HG02571 (cell line): Measurements from ENCODE around the gene SMYD3.
"Not testable (repeated sequence)": the region's sequence is repeated elsewhere in the genome, so short reads cannot be mapped to it uniquely, and the experiment has no call there.

ENCODE experiments used
- ATAC-seq: cut with Tn5 transposase; IDR thresholded peaks from one replicate; pipeline ENCODE4 v1.9.1; 2021; ENCODE audit warnings: mild to moderate bottlenecking, moderate library complexity; ENCODE audit not compliant: unreplicated experiment

SMYD3 gene

DNA sequence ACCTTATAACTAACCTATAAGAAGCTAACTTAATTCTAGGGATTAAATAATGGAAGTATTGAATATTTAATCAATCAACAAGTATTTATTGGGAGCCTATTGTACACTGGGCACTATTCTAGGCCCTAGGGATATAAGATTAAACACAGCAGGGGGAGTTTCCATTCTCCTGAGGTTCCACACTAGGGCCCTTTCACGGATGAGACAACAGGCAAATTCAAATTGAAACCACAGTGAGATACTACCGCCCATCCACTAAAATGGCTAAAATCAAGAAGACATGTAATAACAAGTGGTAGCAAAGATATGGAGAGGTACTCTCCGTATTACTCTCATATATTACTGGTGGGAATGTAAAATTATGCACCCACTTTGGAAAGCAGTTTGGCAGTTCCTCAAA lies 677.9 kb downstream of the SMYD3 start:
- ATAC-seq, result no peak

DNA sequence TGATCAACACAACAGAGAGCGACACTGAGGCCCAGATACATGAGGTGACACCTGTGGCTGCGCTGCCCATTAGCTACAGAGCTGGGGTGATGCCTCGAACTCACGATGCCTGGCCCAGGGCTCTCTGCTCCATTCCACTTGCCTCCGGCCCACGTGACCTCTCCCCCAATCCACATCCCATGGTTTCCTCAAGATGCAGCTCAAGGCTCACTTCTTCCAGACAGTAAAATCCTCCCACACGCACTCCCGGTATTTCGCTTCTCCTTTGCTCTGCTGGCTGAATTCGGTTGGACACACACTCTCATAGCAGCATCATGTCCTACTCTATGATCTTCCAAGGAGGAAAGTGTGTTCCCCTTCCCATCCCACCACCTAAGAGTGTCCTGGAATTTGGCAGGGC lies 679.8 kb downstream of the SMYD3 start:
- no peak for ATAC-seq

DNA sequence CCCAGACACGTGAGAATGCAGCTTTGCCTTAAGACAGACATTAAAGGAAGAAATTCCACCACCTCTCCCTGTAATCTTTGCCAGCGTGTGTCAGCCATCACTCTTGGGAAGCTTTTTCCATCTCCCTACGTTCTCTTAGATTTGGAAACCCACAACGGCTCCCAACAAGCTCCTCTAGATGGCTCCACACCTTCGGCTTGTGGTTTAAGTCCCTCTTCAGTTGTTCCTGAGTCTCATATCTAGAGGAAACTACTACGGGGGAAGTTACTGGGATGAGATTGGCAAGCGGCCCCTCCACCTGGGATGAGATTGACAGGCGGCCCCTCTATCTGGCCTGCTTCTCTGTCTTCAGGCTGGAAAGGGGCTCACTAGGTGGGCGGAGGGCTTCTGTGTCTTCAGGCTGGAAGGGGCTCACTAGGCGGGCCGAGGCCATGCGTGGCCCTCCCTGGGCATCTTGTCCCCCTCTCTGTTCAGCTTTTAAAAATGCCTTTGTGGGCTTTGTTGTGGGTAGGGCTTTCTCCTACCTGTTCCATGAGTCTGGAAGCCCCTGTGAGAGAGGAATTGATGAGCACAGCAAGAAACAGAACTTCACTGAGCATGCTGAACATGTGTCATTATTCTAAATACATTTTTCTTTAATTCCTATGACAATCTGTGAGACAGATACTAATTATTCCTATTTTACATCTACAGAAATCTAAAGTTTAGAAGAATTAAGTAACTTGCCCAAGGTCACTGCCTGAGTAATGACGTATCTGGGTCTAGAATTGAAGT lies 681.8 kb downstream of the SMYD3 start:
- ATAC-seq, result no peak

DNA sequence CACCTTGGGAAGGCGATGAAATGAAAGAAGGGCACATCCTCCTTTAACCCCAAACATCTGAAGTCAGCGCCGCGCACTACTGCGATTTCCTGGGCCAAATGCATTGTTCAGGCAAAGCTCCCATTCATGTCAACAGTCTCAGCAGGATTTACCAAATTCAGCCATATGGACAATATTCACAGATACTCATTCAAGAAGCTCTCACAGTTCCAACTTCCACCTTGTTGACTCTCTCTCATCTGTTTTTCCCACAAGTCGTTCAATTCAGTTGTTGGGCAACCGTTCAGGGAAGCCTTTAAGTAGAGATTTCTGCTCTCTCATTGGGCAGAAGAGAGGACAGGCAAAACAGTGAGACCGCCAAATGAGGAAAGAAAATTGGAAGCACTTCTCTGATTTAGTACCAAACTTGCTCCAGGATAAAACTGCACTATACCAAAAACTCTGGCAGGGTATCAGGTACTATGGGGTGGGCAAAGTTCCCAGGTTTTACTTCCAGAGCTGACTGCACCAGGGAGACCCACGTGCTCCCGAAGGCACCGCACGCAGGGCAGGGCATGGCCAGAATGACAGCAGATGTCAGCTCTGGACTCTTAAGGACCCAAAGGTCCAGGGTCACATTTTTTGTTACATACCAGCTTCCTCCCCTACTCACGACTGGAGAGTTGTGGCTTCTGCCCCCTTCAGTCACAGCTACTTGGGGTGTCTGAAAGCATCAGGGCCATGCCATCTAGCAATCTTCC lies 683.5 kb downstream of the SMYD3 start:
- ATAC-seq, result no peak

DNA sequence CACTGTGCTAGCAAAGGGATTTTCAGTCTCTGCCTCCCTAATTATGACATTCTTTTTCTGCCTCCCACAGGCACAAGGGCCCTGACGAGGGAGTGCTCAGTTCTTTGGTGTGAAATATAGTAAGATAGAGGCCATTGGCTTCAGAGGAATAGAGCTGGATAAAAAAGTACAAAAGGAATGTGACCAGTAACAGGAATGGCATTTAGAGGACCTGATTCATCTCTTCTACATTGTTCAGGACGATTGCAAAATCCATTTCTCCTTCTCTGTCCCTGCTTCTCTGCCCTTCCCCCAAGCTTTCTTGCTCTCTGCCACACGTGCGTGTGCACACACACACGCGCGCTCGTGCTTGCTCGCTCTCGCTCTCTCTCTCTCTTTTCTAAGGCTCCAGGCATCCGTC lies 684.1 kb downstream of the SMYD3 start:
- ATAC-seq, result no peak

DNA sequence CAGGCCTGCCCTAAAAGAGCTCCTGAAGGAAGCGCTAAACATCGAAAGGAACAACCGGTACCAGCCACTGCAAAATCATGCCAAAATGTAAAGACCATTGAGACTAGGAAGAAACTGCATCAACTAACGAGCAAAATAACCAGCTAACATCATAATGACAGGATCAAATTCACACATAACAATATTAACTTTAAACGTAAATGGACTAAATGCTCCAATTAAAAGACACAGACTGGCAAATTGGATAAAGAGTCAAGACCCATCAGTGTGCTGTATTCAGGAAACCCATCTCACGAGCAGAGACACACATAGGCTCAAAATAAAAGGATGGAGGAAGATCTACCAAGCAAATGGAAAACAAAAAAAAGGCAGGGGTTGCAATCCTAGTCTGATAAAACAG lies 688.7 kb downstream of the SMYD3 start:
- ATAC-seq, result not testable (repeated sequence)

DNA sequence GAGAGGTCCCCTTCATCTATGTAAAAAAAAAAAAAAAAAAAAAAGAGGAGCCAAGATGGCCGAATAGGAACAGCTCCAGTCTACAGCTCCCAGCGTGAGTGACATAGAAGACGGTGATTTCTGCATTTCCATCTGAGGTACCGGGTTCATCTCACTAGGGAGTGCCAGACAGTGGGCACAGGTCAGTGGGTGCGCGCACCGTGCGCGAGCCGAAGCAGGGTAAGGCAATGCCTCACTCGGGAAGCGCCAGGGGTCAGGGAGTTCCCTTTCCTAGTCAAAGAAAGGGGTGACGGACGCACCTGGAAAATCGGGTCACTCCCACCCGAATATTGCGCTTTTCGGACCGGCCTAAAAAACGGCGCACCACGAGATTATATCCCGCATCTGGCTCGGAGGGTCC lies 690.6 kb downstream of the SMYD3 start:
- ATAC-seq, result not testable (repeated sequence)

DNA sequence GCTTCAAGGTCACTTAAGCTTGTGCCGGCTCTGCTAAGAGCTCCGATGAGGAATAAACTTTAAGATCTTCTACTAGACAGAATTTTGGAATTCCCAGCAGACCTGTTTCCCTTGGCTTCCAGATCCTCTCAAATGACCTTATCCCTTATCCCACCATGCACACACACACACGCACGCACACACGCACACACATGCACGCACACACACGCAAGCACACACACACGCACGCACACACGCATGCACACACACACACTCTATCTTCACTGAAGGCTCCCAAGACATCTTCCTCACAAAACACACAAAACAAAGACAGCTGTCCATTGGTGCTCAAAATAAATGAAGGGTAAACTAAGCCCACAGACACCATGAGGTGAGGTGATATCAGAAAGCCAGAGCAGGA lies 692.4 kb downstream of the SMYD3 start:
- ATAC-seq, result no peak

DNA sequence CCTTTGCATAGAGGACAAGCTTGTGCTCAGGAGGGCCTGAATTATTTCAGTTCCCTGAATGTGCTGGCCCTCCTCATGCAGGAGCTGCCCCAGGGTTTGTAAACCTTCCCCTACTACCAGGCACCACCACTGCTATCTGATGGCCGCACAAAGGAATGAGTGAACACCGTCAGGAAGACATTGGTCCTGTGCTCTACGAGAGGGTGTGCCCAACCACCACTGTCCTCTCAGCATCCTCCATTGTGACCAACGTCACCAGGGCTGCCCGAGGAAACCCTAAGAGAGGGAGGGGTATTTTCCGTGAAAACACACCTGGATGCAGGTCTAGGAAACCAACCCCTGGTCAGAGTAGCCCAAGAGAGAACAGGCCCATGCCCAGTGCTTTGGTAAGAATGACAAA lies 694.8 kb downstream of the SMYD3 start:
- no peak for ATAC-seq

DNA sequence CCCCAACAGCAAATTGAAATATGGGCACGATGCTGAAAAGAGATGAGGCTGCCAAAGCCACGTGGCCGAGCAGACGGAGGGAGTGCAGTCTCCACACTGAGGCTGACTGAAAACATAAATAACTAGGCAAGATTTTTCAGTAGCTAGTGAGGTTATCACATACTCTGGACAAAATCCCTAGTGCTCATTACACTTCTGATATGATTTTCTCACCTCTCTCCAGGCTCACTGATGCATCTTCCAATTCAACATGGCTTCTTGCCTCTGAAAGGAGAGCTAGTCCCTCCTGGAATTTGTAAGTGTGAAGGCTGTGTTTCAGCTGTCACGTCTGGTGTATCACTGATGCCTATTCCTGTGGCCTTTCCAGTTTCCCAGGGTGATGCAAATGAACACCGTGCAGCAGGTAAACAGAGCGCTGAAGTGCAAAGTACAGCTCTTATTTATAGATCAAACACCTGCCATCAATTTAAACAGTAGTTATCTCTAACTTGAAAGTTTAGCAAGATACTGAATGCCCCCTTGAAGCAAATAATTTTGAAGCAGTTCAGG lies 696.2 kb downstream of the SMYD3 start:
- no peak for ATAC-seq

DNA sequence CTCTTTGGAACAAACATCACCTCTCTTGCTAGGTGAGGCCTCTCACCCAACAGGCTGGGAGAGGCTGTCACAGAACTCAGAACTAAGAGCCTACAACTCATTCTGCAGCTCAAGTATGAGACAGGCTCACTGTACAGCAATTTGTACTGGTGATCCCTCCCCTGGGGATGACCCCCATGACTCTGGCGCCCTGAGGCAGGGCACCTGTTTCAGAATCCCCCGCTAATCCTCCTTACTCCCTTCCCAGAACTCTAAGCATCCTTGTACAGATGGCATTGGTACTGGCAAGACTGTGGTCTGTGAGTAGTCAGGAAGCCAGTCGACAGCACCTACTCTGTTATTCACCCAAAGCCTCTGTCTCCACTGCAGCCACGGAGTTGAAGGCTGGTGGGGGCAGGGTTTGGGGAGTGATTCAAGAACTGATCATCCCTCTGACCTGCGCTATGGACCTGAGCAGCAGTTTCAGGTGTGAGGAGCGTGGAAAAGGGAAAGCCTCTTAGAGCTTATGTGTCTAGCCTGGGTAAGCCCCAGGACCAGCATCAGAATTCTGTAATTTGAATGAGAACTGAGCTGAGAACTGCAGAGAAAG lies 696.8 kb downstream of the SMYD3 start:
- no peak for ATAC-seq

DNA sequence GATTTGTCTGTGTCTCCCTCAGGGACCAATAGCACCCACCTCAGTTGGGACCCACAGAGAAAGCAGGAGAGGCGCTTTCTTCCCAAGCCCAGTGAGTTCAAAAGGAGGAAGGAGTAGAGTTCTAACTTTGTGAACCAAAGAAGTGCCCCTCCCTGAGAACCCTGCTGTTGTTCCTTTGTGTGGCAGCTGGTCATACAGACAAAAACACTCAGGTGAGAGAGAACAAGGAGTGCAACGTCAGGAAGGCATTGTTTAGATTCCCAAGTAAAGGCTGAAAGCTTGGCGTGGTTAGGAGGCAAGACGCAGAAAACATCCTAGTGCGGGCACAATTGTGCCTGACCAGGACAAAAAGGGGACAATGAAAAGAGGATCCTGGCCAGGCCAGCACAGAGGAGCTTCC lies 697.7 kb downstream of the SMYD3 start:
- no peak for ATAC-seq

DNA sequence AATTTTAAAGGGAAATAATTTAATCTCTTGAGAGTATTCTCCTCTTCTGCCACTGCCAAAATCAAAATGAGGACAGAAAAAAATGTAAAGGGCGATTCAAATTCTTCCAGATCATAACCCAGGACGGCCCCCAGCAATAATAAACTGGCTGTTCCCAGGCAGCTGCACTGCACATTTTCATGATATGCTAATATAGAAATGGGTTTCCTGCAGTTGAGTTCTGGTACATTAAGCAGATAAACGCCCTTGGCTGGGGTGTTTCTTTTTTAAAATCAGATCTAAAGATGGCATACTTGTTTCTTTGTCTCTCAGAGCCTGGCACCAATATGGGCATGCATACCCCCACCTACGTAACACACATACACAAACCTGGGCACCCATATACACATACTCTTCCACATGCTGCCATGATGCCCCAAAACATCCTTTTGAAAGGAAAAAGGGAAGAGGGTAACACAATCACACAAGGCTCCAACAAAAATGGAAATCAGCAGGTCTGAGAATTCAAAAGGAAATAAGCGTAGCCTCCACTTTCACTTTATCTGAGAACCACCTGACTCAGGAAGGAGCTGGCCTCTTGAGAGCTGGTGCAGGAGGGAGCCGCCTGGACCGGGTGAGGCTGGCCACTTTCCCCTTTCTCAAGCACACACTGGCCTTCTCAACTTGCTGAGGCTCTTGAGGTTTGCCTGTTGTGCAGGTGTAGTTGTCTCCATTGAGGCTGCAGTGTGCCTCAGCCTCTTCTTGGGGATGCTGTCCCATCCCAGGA lies 698.9 kb downstream of the SMYD3 start:
- no peak for ATAC-seq

DNA sequence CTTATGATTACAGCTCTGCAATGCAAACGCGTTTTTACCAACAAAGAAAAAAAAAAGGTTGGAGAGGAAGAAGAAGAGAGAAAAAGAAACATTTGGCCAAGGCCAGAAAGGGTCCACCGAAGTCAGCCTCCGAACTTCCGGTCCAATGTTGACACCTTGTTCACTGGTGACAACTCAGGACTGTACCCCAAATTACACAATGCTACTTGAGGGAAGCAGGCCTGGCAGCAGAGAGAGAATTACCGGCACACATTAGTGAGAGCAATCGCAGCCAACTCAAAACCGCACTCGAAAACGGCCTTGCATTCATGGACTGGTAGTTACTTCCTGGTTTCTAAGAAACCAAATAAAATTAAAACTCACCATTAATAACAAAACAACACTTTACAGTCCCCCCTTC lies 699.8 kb downstream of the SMYD3 start:
- ATAC-seq, result peak; percentile 60

DNA sequence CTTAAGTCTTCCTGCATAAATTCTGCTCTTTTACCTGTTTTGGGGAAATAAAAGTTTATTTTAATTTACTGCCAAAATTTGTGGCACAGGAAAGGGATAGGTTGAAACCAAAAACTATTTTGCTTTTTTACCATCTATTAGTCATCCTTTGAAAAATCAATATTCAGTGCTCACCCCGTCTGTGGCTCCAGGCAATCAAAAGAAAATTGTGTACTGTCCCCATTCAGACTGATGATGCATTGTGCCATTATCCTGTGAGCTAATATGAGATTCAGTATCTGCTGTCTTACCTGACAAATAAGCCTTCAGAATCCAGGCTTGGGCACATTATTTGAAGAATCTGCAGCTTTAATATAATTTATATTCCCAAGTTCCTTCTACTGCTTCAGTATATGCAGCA lies 701.5 kb downstream of the SMYD3 start:
- ATAC-seq, result no peak

DNA sequence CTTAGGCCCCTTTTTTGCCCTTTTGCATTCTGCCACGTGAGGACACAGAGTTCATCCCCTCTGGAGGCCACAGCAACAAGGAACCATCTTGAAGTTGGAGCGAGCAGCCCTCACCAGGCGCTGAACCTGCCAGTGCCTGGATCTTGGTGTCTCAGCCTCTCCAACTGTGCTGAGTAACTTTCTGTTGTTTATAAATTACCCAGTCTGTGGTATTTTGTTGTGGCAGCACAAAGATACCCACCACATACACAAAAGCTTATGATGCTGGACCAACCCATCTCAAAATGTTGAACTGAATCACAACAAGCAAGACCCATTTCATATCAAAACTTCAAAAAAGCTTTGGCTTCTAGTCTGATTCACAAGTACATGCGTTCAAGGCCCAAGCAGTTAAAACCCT lies 702.4 kb downstream of the SMYD3 start:
- no peak for ATAC-seq

DNA sequence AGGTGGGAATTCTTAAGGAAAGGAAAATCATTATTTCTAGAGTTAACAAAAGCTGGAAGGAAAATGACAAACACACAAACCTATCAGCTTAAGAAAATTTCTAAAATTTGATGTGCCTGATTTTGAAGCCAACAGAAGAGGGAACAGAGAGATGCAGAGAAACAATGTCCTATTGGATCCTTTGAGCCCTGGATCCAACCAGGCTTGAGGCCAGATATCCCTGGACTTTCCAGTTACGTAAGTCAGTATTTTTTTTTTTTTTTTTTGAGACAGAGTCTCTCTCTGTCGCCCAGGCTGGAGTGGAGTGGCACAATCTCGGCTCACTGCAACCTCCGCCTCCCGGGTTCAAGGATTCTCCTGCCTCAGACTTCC lies 703.4 kb downstream of the SMYD3 start:
- ATAC-seq, result no peak

DNA sequence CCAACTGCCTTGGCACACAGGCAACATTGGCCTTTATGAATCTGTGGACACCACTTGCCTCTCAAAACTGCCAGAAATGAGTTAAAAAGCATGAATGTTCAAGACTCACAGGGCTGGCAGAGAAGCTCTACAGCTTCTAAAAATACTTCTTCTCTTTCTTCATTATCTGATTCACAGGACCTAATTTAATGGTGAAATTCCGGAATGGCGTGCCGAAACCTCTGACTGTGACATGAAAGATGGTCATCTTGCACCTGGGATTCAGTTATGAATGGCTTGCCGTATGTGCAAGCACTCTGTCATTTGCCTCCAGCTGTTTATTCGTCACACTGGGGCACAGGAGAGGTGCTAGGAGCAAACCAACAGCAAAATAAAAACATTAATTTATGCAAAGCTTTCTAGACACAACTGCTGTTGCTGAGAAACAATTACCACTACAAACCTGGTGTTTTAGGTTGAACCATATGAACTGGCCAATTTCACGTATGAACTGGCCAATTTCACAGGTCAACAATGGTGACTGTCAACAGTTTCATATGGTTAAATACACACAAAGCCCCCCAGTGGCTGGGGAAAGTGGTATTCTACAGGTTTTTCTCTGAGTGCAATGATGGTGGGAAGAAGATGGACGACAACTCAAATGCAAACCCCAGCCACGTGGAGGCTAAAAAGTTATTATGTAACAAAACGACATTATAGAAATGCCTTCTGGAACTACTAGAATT lies 704.0 kb downstream of the SMYD3 start:
- no peak for ATAC-seq

DNA sequence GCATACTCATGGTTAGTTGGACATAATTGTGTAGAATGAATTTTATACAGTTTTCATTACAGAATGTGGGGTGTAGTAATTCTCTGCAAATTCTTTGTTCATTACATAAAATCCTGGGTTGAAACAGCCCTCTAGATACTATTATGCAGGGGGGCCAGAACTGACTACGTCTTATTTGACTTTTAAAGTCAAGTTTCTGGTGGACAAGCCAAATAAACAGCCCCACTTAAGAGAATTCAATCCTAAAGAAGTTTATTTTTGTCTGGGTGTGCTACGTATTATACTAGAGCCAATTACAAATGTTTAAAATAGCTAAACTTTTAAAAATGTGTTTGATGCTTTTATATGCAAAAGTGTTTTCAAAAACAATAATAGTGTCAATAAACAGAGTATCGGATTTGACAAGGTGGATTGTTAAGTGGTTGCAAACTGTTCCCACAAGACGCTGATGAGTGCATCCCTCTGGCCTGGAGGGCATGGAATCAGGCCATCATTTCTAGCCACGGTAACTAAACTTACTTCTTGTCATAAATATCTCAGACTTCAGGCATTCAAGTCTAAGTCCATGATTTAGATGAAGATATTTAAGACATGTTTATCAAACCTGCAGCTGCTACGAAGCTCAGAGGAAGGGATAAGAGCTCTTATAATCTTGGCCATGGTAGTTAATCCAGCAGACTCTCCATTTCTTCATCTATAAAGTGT lies 706.0 kb downstream of the SMYD3 start:
- ATAC-seq, result no peak

DNA sequence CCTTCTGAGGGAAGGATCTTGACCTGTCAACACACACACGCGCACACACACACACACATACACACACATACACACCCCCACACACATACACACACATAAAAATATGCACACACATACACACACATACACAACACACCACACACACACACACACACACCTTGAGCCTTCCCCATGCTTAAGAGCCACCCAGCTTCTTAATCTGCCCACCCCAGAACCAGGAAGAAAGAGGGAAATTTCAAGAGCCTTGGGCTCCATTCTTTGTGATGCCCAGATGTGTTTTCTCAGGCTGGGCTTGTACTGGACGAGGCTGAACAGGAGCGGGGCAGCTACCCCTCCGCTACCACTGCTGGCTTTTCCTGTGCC lies 708.7 kb downstream of the SMYD3 start:
- ATAC-seq, result no peak
